Central memory CD8-positive, alpha-beta T cell (primary cell): ENCODE data around the gene NOC4L.
"Not testable (repeated sequence)": the region's sequence is repeated elsewhere in the genome, so short reads cannot be mapped to it uniquely, and the experiment has no call there.

Experiments
- ATAC-seq: fragments of 150-1000 bp; cut with Tn5 transposase; replicated peaks from 2 replicates; pipeline ENCODE4 v1.10.0; 2022; ENCODE audit warnings: mild to moderate bottlenecking, moderate FRiP score, moderate number of reproducible peaks; ENCODE audit not compliant: poor library complexity, severe bottlenecking; ENCODE audit errors: extremely low read depth
- DNase-seq, 2 donors: peaks; one replicate each; pipeline ENCODE4 v3.0.0; 2021; ENCODE audit warnings: low spot score in 2 of 2
- H3K27ac Mint-ChIP-seq: one replicate; pipeline ENCODE4 v1.8.0; 2022; ENCODE audit warnings: low read depth, mild to moderate bottlenecking, moderate library complexity, mixed read lengths
- H3K27me3 Mint-ChIP-seq: one replicate; pipeline ENCODE4 v1.8.0; 2022; ENCODE audit warnings: mixed read lengths
- H3K36me3 Mint-ChIP-seq: one replicate; pipeline ENCODE4 v1.8.0; 2022; ENCODE audit warnings: mild to moderate bottlenecking, moderate library complexity, mixed read lengths; ENCODE audit not compliant: insufficient read depth
- H3K4me1 Mint-ChIP-seq: one replicate; pipeline ENCODE4 v1.8.0; 2022; ENCODE audit warnings: mixed read lengths
- H3K4me3 Mint-ChIP-seq: one replicate; pipeline ENCODE4 v1.8.0; 2022; ENCODE audit warnings: mild to moderate bottlenecking, moderate library complexity, mixed read lengths
- H3K9me3 Mint-ChIP-seq: one replicate; pipeline ENCODE4 v1.8.0; 2022; ENCODE audit warnings: mixed read lengths

Gene NOC4L

GRCh38 chr12:132129007-132129406, 15.2 kb upstream of the NOC4L start:
- H3K27me3 Mint-ChIP-seq, result no peaks in the 10 kb centered on the region
- H3K27ac Mint-ChIP-seq, result no peak overlapping the region
- peaks cover 10% of the 10 kb centered on the region for H3K36me3 Mint-ChIP-seq
- H3K4me1 Mint-ChIP-seq, result no peaks in the 10 kb centered on the region
- no peak overlapping the region for H3K4me3 Mint-ChIP-seq
- ATAC-seq, result no peak
- no peak for DNase-seq
- no peaks in the 10 kb centered on the region for H3K9me3 Mint-ChIP-seq

GRCh38 chr12:132130690-132131089, 13.6 kb upstream of the NOC4L start:
- no peak for ATAC-seq
- Mint-ChIP-seq H3K27ac (no peak overlapping the region), H3K36me3 (peaks cover 6% of the 10 kb centered on the region), H3K27me3 (no peaks in the 10 kb centered on the region), H3K9me3 (no peaks in the 10 kb centered on the region), H3K4me1 (no peaks in the 10 kb centered on the region), H3K4me3 (no peak overlapping the region)
- no peak for DNase-seq

- Mint-ChIP-seq H3K36me3 (peaks cover 4% of the 10 kb centered on the region), H3K27ac (no peak overlapping the region), H3K4me1 (no peaks in the 10 kb centered on the region), H3K27me3 (no peaks in the 10 kb centered on the region), H3K4me3 (no peak overlapping the region), H3K9me3 (no peaks in the 10 kb centered on the region)
- no peak for DNase-seq
- ATAC-seq, result no peak
Measured at GRCh38 chr12:132131229-132131628, 13.0 kb upstream of the NOC4L start.

- ATAC-seq, result no peak
- H3K27ac Mint-ChIP-seq, result no peak overlapping the region
- H3K27me3 Mint-ChIP-seq, result no peaks in the 10 kb centered on the region
- H3K4me3 Mint-ChIP-seq, result no peak overlapping the region
- H3K9me3 Mint-ChIP-seq, result no peaks in the 10 kb centered on the region
- DNase-seq, result no peak
- no peaks in the 10 kb centered on the region for H3K4me1 Mint-ChIP-seq
- peaks cover 2% of the 10 kb centered on the region for H3K36me3 Mint-ChIP-seq
Measured at GRCh38 chr12:132131952-132132351, 12.3 kb upstream of the NOC4L start.

GRCh38 chr12:132132609-132133430, 11.4 kb upstream of the NOC4L start:
- peaks cover 2% of the 10 kb centered on the region for H3K36me3 Mint-ChIP-seq
- H3K9me3 Mint-ChIP-seq, result no peaks in the 10 kb centered on the region
- DNase-seq (no peak), ATAC-seq (no peak)
- no peak overlapping the region for H3K4me3 Mint-ChIP-seq
- H3K4me1 Mint-ChIP-seq, result no peaks in the 10 kb centered on the region
- H3K27me3 Mint-ChIP-seq, result no peaks in the 10 kb centered on the region
- no peak overlapping the region for H3K27ac Mint-ChIP-seq

GRCh38 chr12:132133952-132134652, 10.2 kb upstream of the NOC4L start:
- Mint-ChIP-seq H3K4me1 (no peaks in the 10 kb centered on the region), H3K27me3 (no peaks in the 10 kb centered on the region), H3K36me3 (peaks cover 5% of the 10 kb centered on the region), H3K9me3 (no peaks in the 10 kb centered on the region), H3K27ac (no peak overlapping the region), H3K4me3 (no peak overlapping the region)
- ATAC-seq, result no peak
- DNase-seq, result no peak

GRCh38 chr12:132134653-132135183, 9.5 kb upstream of the NOC4L start:
- not testable (repeated sequence) for H3K36me3 Mint-ChIP-seq, H3K27ac Mint-ChIP-seq, H3K9me3 Mint-ChIP-seq, ATAC-seq, H3K4me3 Mint-ChIP-seq, H3K27me3 Mint-ChIP-seq, DNase-seq, H3K4me1 Mint-ChIP-seq

- not testable (repeated sequence) for H3K36me3 Mint-ChIP-seq, ATAC-seq, H3K27me3 Mint-ChIP-seq, H3K4me1 Mint-ChIP-seq, H3K27ac Mint-ChIP-seq, H3K4me3 Mint-ChIP-seq, H3K9me3 Mint-ChIP-seq, DNase-seq
Measured at GRCh38 chr12:132136226-132136625, 8.0 kb upstream of the NOC4L start.

GRCh38 chr12:132137483-132138125, 6.7 kb upstream of the NOC4L start:
- Mint-ChIP-seq H3K27me3 (no peaks in the 10 kb centered on the region), H3K9me3 (no peaks in the 10 kb centered on the region), H3K4me1 (no peaks in the 10 kb centered on the region), H3K4me3 (no peak overlapping the region), H3K36me3 (peaks cover 9% of the 10 kb centered on the region), H3K27ac (no peak overlapping the region)
- no peak for ATAC-seq
- DNase-seq, result no peak

- Mint-ChIP-seq H3K9me3 (no peaks in the 10 kb centered on the region), H3K27me3 (no peaks in the 10 kb centered on the region), H3K4me1 (peaks cover 8% of the 10 kb centered on the region), H3K4me3 (no peak overlapping the region), H3K27ac (no peak overlapping the region), H3K36me3 (peaks cover 13% of the 10 kb centered on the region)
- ATAC-seq, result no peak
- DNase-seq, result no peak
Measured at GRCh38 chr12:132138941-132139871, 5.1 kb upstream of the NOC4L start.

- Mint-ChIP-seq H3K9me3 (no peaks in the 10 kb centered on the region), H3K4me3 (no peak overlapping the region), H3K27me3 (no peaks in the 10 kb centered on the region), H3K27ac (no peak overlapping the region), H3K4me1 (peaks cover 15% of the 10 kb centered on the region), H3K36me3 (peaks cover 19% of the 10 kb centered on the region)
- DNase-seq (no peak), ATAC-seq (no peak)
Measured at GRCh38 chr12:132139912-132140311, 4.3 kb upstream of the NOC4L start.

- Mint-ChIP-seq H3K9me3 (no peaks in the 10 kb centered on the region), H3K4me3 (no peak overlapping the region), H3K27ac (no peak overlapping the region), H3K36me3 (peaks cover 24% of the 10 kb centered on the region), H3K4me1 (peaks cover 20% of the 10 kb centered on the region), H3K27me3 (no peaks in the 10 kb centered on the region)
- ATAC-seq, result no peak
- no peak for DNase-seq
Measured at GRCh38 chr12:132140501-132140900, 3.8 kb upstream of the NOC4L start.
